Peyer's patch (tissue), 4 donors: Measurements from ENCODE around the gene CCDC66.

Experiments
- POLR2A ChIP-seq, 2 donors: fragments of 450-650 bp; IDR thresholded peaks; one replicate each; pipeline ENCODE4 v1.5.1; 2017; ENCODE audit warnings: antibody characterized with exemption in 2 of 2, mild to moderate bottlenecking in 2 of 2, moderate library complexity in 2 of 2
- TF ChIP-seq, protein P1 (sequence below), 6 experiments: fragments of 450-650 bp in 4 of 6; fragments of 200-600 bp in 2 of 6; sonication (generic) in 1 of 6; IDR thresholded peaks; one replicate each; pipeline ENCODE4 v1.5.1; 2017 to 2019; ENCODE audit warnings: antibody characterized with exemption in 6 of 6, mild to moderate bottlenecking in 3 of 6, moderate library complexity in 1 of 6

DNA sequence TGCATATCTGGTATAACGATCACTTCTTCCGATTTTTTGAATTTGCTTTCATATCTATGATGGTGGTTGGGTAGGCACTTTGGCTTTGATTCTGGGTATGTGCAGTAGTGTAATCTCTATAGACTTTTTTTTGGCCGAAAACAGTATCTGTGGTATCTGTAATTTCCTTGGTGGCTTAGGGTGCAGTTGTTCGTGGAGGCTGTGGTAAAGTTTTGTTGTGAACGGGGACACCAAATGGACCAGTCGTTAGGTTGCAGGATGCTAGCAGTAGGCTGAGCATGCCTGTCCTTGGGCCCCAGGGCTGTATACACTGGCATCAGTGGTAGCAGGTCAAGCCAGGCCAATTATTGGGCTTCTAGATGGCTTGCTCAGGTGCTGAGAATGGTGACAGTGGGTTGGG, 55.2 kb downstream of the CCDC66 start:
- TF ChIP-seq, protein P1, sequence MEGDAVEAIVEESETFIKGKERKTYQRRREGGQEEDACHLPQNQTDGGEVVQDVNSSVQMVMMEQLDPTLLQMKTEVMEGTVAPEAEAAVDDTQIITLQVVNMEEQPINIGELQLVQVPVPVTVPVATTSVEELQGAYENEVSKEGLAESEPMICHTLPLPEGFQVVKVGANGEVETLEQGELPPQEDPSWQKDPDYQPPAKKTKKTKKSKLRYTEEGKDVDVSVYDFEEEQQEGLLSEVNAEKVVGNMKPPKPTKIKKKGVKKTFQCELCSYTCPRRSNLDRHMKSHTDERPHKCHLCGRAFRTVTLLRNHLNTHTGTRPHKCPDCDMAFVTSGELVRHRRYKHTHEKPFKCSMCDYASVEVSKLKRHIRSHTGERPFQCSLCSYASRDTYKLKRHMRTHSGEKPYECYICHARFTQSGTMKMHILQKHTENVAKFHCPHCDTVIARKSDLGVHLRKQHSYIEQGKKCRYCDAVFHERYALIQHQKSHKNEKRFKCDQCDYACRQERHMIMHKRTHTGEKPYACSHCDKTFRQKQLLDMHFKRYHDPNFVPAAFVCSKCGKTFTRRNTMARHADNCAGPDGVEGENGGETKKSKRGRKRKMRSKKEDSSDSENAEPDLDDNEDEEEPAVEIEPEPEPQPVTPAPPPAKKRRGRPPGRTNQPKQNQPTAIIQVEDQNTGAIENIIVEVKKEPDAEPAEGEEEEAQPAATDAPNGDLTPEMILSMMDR (IDR thresholded peaks at IDR 0.05), result no peak
- TF ChIP-seq POLR2A (IDR thresholded peaks at IDR 0.05), result no peak
